Thoracic aorta (tissue), 2 donors: ENCODE measurements around the gene PELO. TPM values are rescaled to one million over a fixed set of nuclear protein-coding genes. Genes with fewer than 3 reads are reported as not detected.
A peak's percentile ranks its signal among the peaks of the same experiment; 100 is the strongest.
"Not testable (repeated sequence)": the region's sequence is repeated elsewhere in the genome, so short reads cannot be mapped to it uniquely, and the experiment has no call there.

Source experiments
- ATAC-seq: fragments of 150-250 bp; one replicate; pipeline ENCODE4 v1.8.0; 2017; ENCODE audit warnings: low read depth; ENCODE audit not compliant: insufficient number of reproducible peaks, low FRiP score
- DNase-seq: peaks from one replicate; pipeline ENCODE4 v3.0.0-alpha.2; 2020; ENCODE audit warnings: low spot score
- H3K27ac ChIP-seq, 2 donors: fragments of 200-600 bp; sonication (generic); 1 replicate in 1 of 2; 2 replicates in 1 of 2; pipeline ENCODE4 v1.5.1; 2016; ENCODE audit warnings: mild to moderate bottlenecking in 2 of 2, moderate library complexity in 2 of 2
- H3K27me3 ChIP-seq: fragments of 200-600 bp; sonication (generic); replicated peaks from 2 replicates; pipeline ENCODE4 v1.6.0; 2016; ENCODE audit warnings: mild to moderate bottlenecking; ENCODE audit not compliant: insufficient read depth
- H3K36me3 ChIP-seq: fragments of 200-600 bp; sonication (generic); one replicate; pipeline ENCODE4 v1.5.1; 2016
- H3K4me1 ChIP-seq, 2 donors: fragments of 200-600 bp; sonication (generic); 1 replicate in 1 of 2; 2 replicates in 1 of 2; pipeline versions ENCODE4 v1.5.1 to v1.6.0; 2016; ENCODE audit warnings: low read depth in 2 of 2, mild to moderate bottlenecking in 1 of 2; ENCODE audit not compliant: control insufficient read depth in 1 of 2
- H3K4me3 ChIP-seq: fragments of 200-600 bp; sonication (generic); 2 replicates; pipeline ENCODE4 v1.5.1; 2016; ENCODE audit warnings: mild to moderate bottlenecking
- H3K9me3 ChIP-seq: fragments of 200-600 bp; sonication (generic); 2 replicates; pipeline ENCODE4 v1.5.1; 2016
- CTCF ChIP-seq: fragments of 200-600 bp; sonication (generic); IDR thresholded peaks from one replicate; pipeline ENCODE4 v1.5.1; 2019; ENCODE audit warnings: antibody characterized with exemption
- total RNA-seq, 2 donors: library from RNA; depleted of rRNA; stranded (reverse); fragments of >200 nt; gene quantifications; one replicate each; pipeline versions ENCODE4 v1.1.0 to v1.2.3, GENCODE V29; 2016

Gene PELO
- total RNA-seq, 2 donors from 2014 or later = 28.8 to 44.7 TPM

- no peak overlapping the region for H3K4me3 ChIP-seq
- H3K27me3 ChIP-seq = no peaks in the 10 kb centered on the region
- peak overlapping the region in 1 of 2 donors; percentile 40 for H3K27ac ChIP-seq
- DNase-seq (no peak), ATAC-seq (no peak)
- TF ChIP-seq CTCF = no peak
- H3K36me3 ChIP-seq = no peaks in the 10 kb centered on the region
- H3K9me3 ChIP-seq = no peaks in the 10 kb centered on the region
- peaks cover 17 to 29% of the 10 kb centered on the region in 2 donors for H3K4me1 ChIP-seq
Measured at GRCh38 chr5:52743529-52743928, 44.2 kb upstream of the PELO start.

- Histone ChIP-seq H3K4me1 (peaks cover 17 to 29% of the 10 kb centered on the region in 2 donors), H3K27ac (peak overlapping the region in 1 of 2 donors; percentile 40), H3K27me3 (no peaks in the 10 kb centered on the region), H3K4me3 (no peak overlapping the region), H3K36me3 (no peaks in the 10 kb centered on the region), H3K9me3 (no peaks in the 10 kb centered on the region)
- no peak for ATAC-seq
- no peak for TF ChIP-seq CTCF
- DNase-seq = no peak
Measured at GRCh38 chr5:52743970-52744369, 43.7 kb upstream of the PELO start.

- not testable (repeated sequence) for DNase-seq, H3K4me3 ChIP-seq, ATAC-seq, H3K36me3 ChIP-seq, H3K27ac ChIP-seq, H3K9me3 ChIP-seq, H3K27me3 ChIP-seq
- H3K4me1 ChIP-seq = peaks cover 17 to 29% of the 10 kb centered on the region in 2 donors
Measured at GRCh38 chr5:52744867-52745458, 42.8 kb upstream of the PELO start.

- no peak for TF ChIP-seq CTCF
- H3K9me3 ChIP-seq = no peaks in the 10 kb centered on the region
- H3K4me3 ChIP-seq = no peak overlapping the region
- H3K36me3 ChIP-seq = no peaks in the 10 kb centered on the region
- ATAC-seq (no peak), DNase-seq (no peak)
- H3K27me3 ChIP-seq = no peaks in the 10 kb centered on the region
- no peak overlapping the region for H3K27ac ChIP-seq
- peaks cover 21 to 24% of the 10 kb centered on the region in 2 donors for H3K4me1 ChIP-seq
Measured at GRCh38 chr5:52746539-52746938, 41.2 kb upstream of the PELO start.

- no peak for ATAC-seq
- TF ChIP-seq CTCF = no peak
- H3K4me1 ChIP-seq = peaks cover 7 to 11% of the 10 kb centered on the region in 2 donors
Measured at GRCh38 chr5:52748590-52748989, 39.1 kb upstream of the PELO start.

GRCh38 chr5:52749666-52750065, 38.0 kb upstream of the PELO start:
- DNase-seq (no peak), ATAC-seq (no peak)
- Histone ChIP-seq H3K4me3 (no peak overlapping the region), H3K27me3 (no peaks in the 10 kb centered on the region), H3K9me3 (no peaks in the 10 kb centered on the region), H3K27ac (no peak overlapping the region), H3K36me3 (no peaks in the 10 kb centered on the region), H3K4me1 (peaks cover 0 to 3% of the 10 kb centered on the region in 2 donors)
- no peak for TF ChIP-seq CTCF

More at GRCh38 chr5:52748590-52748989, 39.1 kb upstream of the PELO start:
- H3K27ac ChIP-seq = no peak overlapping the region
- H3K27me3 ChIP-seq = no peaks in the 10 kb centered on the region
- no peaks in the 10 kb centered on the region for H3K9me3 ChIP-seq
- H3K4me3 ChIP-seq = no peak overlapping the region
- H3K36me3 ChIP-seq = no peaks in the 10 kb centered on the region
- DNase-seq = no peak
